GM19324 (cell line): Measurements from ENCODE around the gene TXN.

ENCODE experiments used
- ATAC-seq: cut with Tn5 transposase; IDR thresholded peaks from one replicate; pipeline ENCODE4 v1.9.1; 2021; ENCODE audit warnings: mild to moderate bottlenecking, moderate library complexity; ENCODE audit not compliant: unreplicated experiment, low FRiP score

The TXN gene

DNA sequence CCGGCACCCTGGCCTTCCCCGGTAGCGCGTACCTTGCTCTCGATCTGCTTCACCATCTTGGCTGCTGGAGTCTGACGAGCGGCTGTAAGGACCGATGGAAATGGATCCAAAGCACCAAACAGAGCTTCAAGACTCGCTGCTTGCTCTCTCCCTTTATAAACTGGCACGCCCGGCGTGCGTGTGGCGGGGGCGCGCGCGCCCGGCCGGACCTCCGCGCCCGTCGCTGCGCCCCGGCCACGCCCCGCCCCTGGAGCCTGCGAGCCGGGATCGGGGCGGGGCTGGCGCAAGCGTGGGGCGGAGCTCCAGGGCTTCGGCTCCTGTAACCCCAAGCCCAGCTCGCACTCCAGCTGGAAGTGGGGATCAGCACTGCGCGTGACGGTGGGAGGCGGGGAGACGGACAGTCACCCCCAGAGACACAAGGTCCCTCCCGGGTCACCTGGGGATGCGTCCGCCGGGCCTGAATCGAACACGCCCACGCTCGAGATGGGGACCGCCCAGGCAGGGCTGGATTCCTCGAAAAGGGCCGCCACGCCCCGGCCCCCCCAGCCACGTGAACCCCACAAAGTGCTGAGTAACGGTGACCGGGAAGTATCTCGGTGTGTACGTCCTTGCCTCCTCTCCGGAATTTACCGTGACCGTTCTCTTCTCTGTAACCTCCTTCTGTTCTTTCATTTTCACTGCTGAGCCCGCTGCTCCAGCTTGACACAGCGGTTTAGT lies at the start of gene TXN:
Gene TXN, minus strand, starts transcription at position 128 of the 717 bp plus-strand sequence. Its CDS starts 72 bp downstream, at position 56.
- ATAC-seq: peak; percentile 80

DNA sequence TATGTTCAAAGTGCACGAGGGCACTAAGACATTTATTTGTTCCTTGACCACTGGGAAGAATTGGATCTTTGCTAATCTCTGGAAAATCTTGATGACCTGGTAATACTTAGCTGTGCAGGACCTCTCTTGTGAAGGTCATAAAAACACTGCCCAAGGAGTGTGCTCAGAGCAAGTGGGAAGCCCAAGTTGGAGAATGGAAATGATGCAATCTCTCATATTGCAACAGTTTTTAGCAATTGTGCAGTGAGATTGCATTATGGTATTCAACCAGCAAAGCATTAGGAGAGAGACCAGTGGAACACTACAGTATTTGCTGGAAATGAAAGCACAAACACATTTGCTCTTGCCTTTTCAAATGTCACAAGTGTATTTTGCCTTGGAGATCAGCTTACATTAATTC lies 46.8 kb upstream of the TXN start:
- ATAC-seq: no peak

DNA sequence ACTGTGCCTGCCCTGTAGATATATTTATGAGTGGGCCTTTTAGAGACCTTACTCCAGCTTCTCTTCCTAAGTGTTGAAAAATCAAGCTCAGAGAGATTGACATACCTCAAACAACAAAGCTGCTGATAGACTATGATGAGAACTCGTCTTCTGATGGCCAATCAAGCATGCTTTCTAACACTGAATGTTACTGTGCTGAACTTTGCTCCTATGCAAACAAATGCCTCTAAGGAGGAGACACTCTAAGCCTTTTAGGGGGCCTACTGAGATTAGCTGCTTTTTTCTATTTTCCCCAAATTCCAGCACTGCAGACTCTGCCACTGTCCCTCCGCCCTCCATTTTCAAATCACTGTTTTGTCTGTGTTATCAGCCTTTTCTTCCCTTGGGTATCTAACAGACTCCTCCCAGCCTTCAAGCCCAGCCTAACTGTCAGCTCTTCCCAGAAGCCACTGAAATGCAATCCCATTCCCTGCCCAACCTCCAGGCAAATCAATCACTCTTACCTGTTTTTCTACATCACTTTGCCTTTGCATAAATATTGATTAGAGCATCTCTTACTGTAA lies 41.8 kb upstream of the TXN start:
- ATAC-seq: no peak

DNA sequence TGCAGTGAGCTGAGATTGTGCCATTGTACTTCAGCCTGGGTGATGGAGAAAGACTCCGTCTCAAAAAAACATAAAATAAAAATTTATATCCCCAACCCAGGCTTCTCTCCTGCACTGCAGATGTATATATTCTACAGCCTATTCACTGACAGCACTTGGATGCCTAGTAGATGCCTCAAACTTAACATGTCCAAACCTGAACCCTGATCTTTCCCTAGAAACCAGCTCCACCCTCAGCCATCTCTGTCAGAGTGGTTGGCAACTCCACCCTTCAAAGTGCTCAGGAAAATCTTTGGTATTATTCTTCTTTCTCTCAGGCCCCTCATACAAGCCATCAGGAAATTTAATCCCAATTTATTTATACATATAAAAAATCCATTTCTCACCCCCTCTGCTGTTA lies 36.9 kb upstream of the TXN start:
- no peak for ATAC-seq

DNA sequence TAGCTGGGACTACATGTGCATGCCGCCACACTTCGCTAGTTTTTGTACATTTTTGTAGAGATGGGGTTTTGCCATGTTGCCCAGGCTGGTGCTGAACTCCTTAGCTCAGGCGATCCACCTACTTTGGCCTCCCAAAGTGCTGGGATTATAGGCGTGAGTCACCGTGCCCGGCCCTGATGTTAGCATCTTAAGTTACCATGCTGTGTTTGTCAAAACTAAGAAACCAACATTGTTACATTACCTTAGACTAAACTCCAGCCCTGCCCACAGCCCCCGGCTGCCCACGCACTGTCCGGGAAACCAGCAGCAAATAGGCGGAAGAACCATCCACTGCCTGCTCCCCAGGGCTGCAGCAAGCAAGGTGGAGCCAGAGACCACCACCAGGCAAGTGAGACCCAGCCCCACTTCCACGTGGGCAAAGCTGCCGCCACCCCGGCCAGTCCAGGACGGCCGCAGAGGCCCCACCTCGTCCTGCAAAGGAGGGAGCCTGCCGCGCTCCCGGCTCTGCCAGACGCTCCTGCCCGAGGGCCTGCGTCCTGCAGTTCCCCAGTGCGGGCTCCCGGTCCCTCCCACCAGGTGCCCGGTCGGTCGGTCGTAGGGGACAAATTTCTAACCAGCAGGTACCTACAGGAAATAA lies 35.7 kb upstream of the TXN start:
- ATAC-seq: no peak

DNA sequence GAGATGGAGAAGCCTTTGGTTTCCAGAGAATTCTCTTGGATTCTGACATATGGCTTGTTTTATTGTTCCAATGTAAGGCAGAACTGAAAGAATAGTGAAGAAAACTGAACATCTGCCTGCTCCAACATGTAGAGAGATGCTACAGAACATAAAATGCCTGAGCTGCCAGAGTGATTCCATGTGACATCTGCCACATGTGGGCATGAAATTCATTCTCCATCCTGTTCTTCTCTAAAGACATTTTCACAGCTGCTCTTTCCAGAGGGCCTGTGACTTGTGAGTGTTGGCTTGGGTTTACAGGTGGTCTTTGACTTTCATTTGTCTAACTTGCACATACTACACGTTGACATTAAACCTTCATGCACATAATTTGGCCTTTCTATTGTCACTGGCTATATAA lies 33.7 kb upstream of the TXN start:
- ATAC-seq: no peak

DNA sequence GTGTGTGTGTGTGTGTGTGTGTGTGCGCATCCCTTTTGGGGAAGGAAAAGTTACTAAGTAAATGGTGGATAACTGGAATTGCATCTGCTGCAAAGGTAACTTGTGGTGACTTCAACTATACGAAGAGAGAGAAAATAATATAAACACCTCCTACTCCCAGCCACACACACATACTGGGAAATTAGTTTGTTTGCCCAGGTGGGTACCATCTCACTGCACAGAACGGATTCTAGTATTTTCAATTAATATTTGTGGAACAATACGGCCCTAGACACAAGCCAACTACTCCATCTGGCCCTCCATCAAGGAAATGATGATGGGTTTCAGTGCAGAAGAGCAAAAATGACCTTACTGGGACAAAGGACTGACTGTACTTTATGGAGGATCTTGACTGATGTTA lies 32.2 kb upstream of the TXN start:
- no peak for ATAC-seq

DNA sequence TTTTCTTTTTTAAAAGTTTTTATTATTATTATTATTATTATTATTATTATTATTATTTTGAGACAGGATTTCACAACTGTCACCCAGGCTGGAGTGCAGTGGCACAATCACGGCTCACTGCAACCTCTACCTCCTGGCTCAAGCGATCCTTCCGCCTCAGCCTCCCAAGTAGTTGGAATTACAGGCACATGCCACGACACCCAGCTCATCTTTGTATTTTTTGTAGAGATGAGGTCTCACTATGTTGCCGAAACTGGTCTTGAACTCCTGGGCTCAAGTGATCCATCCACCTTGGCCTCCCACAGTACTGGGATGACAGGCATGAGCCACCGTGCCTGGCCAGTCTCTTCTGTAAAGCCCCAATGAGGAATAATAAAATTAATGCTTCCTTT lies 31.0 kb upstream of the TXN start:
- ATAC-seq: no peak

DNA sequence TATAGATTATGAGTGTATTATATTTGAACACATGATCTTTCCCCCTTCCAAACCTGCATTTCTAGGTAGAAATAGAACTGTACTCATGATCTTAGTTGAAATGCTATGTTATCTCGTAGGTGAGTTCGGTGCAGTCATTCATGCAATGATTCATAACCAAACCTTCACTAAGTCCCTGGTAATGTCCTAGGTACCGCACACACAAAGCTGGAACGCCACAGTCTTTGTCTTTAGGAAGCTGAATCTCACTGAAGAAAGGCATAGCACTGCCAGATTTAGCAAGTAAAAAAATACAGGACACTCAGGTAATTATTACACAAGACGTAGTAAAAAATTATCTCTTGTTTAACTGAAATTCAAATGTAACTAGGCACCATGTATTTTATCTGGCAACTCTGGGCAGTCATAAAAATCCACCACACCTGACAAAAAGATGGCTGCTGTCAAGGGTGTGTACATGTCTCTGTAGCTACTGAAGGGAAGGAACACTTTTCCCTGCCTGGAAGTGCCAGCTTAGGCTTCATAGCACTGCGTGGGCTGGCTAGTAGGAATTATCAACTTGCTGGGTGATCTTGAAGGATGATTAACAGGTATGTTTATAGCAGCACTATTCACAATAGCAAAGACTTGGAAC lies 28.0 kb upstream of the TXN start:
- ATAC-seq: peak; percentile 29

DNA sequence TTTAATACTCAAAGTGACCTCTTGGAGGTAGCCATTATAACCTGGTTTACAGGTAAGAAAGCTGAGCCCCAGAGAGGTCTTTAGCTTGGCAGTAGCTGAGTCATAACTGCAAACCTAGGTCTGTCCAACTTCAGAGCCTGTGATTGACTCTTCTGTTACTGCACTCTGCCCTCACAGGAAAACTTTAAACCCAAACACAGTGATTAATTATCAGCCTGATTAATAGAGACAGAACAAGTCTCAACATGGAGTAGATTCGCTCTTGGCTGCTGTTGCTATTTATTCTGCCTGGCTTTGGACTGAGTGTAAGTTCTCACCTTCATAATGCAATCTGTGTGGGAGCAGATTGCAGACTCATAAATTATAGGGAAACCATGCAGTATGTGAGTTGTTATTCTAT lies 27.4 kb upstream of the TXN start:
- ATAC-seq: peak; percentile 64

DNA sequence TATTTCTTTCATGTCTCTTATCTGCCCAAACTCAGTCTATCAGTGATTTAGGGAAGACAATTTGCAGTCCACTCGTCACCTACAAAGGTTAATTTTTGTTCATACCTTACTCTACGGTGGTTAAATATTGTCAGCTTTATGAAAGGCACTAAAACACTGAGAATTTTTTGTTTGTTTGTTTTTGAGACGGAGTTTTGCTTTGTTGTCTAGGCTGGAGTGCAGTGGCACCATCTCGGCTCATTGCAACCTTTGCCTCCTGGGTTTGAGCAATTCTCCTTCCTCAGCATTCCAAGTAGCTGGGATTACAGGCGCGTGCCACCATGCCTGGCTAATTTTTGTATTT lies 26.4 kb upstream of the TXN start:
- ATAC-seq: no peak

DNA sequence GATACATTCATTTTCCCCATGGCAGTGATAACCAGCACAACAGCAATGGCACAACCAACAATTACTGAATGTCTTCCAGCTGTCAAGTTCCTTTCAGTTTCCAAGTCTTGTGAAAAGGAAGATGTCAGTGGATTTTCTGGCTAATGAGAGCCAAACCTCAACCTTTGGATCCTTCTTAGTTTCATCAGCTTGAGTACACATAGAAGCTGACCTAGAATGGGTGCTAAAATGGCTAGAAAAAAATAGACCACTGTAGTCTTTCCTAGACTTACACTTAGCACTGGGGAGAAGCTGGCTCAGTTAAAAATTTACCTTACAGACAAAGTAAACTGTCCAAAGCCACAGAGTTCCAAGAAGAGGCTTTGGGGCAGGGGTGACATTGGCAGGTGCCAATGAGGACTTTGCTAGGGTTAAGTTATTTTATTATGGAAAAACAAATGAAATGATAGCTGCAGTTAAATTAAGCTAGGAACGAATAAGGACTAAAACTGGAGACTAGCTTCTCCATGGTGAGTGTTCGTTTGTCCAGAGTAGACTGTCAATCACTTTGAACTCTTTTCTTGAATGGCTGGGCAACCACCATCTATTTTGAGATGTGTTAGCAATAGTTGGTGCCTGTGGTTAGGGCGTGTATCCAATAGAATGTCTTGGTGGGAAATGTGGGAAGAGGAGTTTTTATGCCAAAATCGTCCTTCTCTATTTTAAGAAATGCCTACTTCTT lies 25.9 kb upstream of the TXN start:
- no peak for ATAC-seq

DNA sequence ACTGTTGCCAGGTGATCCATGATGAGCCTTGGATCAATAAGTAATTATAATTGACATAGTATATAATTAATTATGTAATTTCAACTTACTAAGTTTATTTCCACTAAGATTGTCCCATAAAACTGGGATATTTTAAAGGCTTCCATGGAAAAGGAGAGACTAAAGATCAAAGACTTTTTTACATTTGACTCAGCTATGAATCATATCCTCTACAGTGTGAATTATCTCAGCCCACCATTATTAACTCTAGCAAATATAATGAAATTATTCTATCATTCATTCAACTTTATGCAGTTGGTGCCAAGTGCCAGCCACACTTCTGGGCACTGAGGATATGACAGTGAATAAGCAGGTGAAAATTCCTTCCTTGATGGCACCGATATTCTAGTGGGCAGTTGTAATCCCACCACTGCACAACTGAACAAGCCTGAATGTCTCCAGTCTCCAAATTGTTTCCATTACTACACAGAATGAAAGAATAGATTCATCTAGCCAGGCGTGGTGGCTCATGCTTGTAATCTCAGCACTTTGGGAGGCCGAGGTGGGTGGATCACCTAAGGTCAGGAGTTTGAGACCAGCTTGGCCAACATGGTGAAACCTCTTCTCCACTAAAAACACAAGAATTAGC lies 21.9 kb upstream of the TXN start:
- ATAC-seq: no peak

DNA sequence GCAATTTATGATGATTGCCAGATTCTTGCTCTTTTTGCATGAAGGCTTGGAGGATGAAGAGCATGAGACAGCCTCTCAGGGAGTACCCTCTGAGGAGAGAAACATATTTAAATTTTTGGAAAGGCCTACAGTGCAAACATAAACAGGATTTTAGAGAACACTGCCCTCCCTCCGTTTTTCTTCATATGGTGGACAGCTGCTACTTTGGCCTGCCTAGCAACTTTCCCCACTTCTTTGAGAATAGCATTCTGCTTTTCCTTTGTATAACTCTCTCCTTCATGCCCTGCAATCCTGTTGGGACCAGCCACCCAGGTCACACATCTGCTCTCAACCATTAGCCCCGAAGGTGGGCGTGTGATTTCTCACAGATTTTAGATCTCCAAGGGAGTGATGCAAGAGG lies 20.5 kb upstream of the TXN start:
- no peak for ATAC-seq

DNA sequence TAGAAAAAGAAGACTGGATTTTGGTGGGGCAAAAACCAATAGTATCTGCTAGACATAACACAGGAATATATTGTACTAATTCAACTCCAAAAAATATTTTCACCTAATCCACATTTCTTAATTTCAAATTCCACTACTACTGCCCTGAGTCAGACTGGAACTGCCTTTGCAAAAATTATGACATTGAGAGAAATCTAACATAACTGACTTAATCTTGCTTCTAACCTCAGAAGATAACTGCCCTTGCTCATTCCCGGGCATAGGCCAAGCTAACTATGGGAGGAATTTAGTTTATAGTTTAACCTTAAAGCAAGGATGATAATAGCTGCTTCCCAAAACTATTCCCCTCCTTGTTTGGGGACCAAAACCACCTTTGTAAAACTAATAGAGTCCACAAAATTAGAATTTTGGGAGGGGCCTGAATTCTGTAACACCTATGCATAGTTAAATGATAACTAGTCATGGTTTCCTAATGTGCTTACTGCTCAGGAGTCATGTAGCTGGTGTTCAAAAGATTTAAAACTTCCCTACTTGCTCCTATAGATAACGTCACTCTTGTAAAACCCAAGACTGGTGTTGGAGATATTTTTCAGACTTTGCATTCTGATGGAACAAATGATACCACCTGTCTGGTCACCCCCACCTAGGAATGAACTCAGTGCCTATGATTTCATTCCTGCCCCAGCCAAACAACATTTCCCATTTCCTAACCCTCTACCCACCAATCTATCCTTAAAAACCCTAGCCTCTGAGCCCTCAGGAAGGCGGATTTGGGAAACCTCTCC lies 14.1 kb upstream of the TXN start:
- ATAC-seq: no peak

DNA sequence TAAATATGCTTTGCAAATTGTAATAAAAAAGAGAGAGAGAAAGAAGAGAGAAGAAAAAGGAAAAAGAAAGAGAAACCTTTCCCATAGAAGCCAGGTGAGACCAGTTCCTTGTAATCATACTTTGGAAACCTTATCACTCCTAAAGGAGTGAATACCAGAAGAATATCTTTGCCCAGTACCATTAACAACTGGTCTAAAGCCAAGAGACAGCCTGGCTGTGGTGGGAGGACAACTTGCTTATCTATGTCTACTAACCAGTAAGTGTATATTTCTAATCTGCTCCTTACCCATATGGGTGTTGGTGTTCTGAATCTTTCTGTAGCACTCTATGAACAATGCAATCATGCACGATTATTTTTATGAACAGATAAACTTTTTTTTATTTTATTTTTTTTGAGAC lies 10.5 kb upstream of the TXN start:
- ATAC-seq: no peak

DNA sequence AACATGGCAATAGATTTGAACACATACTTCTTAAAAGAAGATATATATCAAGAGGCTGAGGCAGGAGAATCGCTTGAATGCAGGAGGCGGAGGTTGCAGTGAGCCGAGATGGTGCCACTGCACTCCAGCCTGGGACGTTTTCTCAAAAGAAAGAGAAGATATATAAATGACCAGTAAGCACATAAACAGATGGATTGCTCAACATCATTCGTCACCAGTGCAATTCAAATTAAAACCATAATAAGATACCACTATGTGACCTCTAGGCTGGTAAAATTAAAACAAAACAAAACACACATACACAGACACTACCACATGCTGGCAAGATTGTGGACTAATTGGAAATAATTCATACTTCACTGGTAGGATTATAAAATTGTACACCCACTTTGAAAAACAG lies 5.3 kb upstream of the TXN start:
- no peak for ATAC-seq

DNA sequence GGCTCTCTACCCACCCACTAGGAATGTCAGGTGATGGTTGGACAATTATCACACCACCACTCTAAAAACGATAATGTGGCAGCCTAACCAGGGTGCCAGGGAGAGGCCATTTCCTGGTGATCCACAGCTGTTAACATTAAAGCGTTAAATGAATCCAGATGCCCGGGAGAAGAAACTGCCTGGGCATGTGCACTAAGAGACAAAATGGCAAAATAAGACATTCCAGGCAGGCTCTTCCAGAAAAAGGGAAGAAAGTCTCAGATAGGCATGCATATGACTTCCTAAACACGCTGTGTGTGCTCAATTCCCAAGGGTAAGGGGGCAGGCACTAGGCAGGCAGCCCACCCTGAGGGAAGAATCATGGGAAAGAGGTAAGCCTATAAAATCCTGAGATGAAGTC lies 4.6 kb upstream of the TXN start:
- no peak for ATAC-seq

DNA sequence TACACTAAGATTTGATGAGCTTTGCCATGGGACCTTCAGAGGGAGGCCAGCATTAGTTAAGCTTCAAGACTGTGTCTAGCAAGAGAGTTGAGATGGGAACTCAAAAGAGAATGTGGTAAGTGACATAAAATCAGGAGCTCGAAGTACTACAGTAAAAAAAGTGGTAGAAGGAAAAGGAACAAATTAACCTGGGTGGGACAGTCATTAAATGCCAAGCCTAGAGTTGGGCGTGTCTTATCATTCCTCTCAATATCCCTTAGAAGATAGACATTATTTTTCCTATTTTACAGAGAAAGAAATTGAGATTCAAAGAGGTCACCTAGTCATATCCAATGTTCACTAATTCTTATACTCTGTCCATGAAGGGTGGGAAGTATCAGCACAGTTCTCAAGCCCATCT lies 3.3 kb upstream of the TXN start:
- ATAC-seq: no peak

DNA sequence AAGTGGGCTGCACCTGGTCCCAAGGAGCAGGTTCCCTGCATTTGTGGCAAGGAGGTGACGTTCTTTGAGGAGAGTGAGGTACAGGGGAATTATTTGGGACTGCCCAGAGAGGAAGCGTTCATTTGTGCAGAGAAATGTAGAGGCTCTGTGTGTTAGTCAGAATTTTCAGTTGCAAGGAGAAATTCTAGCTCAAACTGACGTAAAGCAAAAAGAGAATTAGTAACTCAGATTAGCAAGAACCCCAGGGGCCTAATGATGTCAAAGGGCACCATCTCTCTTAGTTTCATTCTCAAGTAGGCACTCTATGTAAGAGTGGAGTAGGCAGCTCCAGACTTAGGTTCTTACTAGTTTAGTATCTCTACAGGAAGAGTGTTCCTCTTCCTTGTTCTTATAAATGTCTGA lies 2.4 kb upstream of the TXN start:
- no peak for ATAC-seq
